Panc1 (cell line): ENCODE measurements around the gene LYPLA2. TPM values are rescaled to one million over a fixed set of nuclear protein-coding genes. Genes with fewer than 3 reads are reported as not detected.

ENCODE experiments used
- ATAC-seq: fragments of 200-7000 bp; cut with Tn5 transposase; 2 replicates; pipeline ENCODE4 v1.9.1; 2020; ENCODE audit warnings: mild to moderate bottlenecking, moderate library complexity
- BruUV-seq: library from RNA; stranded (reverse); fragments of 400-500 nt; replicated peaks from 2 replicates; lab custom pipeline; 2021; lab: Mats Ljungman, UMichigan
- CTCF ChIA-PET: fragments of 300-600 bp; sonication (Branson Sonifier 250); formaldehyde crosslinking; loops from one replicate; lab custom pipeline; 2022; ENCODE audit warnings: antibody characterized with exemption; lab: Charles Lee
- POLR2A ChIA-PET: fragments of 300-600 bp; sonication (Branson Sonifier 250); formaldehyde crosslinking; loops from one replicate; lab custom pipeline; 2022; ENCODE audit warnings: antibody characterized with exemption; lab: Charles Lee
- DNase-seq: peaks from one replicate; pipeline ENCODE4 v3.0.0-alpha.2; 2010; ENCODE audit warnings: low read depth, low spot score
- H3K27ac ChIP-seq: 2 replicates; pipeline ENCODE4 v1.5.1; 2011; ENCODE audit warnings: mild to moderate bottlenecking, low read length, inconsistent platforms
- H3K27me3 ChIP-seq: fragments of 200-500 bp; sonication (Bioruptor generic); 2 replicates; pipeline ENCODE4 v1.6.0; 2014; ENCODE audit warnings: low read length, inconsistent platforms; ENCODE audit not compliant: control insufficient read depth, insufficient read depth
- H3K36me3 ChIP-seq: fragments of 200-500 bp; sonication (Bioruptor generic); 2 replicates; pipeline ENCODE4 v1.5.1; 2014; ENCODE audit warnings: inconsistent platforms, mild to moderate bottlenecking, low read length, moderate library complexity; ENCODE audit not compliant: control insufficient read depth, insufficient read depth
- H3K4me1 ChIP-seq: 2 replicates; pipeline ENCODE4 v1.5.1; 2011; ENCODE audit warnings: inconsistent platforms, mild to moderate bottlenecking, low read length, moderate library complexity; ENCODE audit not compliant: control insufficient read depth, insufficient read depth
- H3K4me3 ChIP-seq, 2 experiments: 2 replicates each; pipeline ENCODE4 v1.5.1; 2011 to 2012; ENCODE audit warnings: low read depth in 2 of 2, low read length in 2 of 2, mild to moderate bottlenecking in 2 of 2, inconsistent platforms in 1 of 2, moderate library complexity in 1 of 2
- H3K9me3 ChIP-seq: fragments of 200-500 bp; sonication (Bioruptor generic); 2 replicates; pipeline ENCODE4 v1.5.1; 2014; ENCODE audit warnings: low read depth, mild to moderate bottlenecking, inconsistent platforms, low read length, moderate library complexity; ENCODE audit not compliant: control insufficient read depth, insufficient read depth
- CTCF ChIP-seq: fragments of 450-650 bp; IDR thresholded peaks from 2 replicates; pipeline ENCODE4 v1.5.1; 2017; ENCODE audit warnings: mild to moderate bottlenecking
- POLR2AphosphoS5 ChIP-seq: IDR thresholded peaks from 2 replicates; pipeline ENCODE4 v1.6.1; 2012; ENCODE audit warnings: mild to moderate bottlenecking, low read depth, low read length, moderate library complexity
- REST ChIP-seq, 2 experiments: IDR thresholded peaks; 2 replicates each; pipeline ENCODE4 v1.6.1; 2011 to 2012; ENCODE audit warnings: low read depth in 2 of 2, control low read depth in 1 of 2, low read length in 1 of 2, mild to moderate bottlenecking in 1 of 2, moderate library complexity in 1 of 2; ENCODE audit not compliant: insufficient read depth in 1 of 2
- SIN3A ChIP-seq: IDR thresholded peaks from 2 replicates; pipeline ENCODE4 v1.6.1; 2012; ENCODE audit warnings: low read depth, mild to moderate bottlenecking, low read length, moderate library complexity, borderline replicate concordance; ENCODE audit not compliant: insufficient read depth
- TCF7L2 ChIP-seq: IDR thresholded peaks from 2 replicates; pipeline ENCODE4 v1.6.1; 2011; ENCODE audit warnings: mild to moderate bottlenecking, low read depth, low read length, inconsistent platforms
- in situ Hi-C: cut with HindIII; loops from 2 replicates; pipeline ENCODE4 v1.10.0; 2016; ENCODE audit warnings: low sequenced_read_pairs, low pct_unique_long_range_greater_than_20kb
- intact Hi-C: fragments of 100-400 bp; cut with micrococcal nuclease; formaldehyde crosslinking; loops from one replicate; pipeline ENCODE4 v1.10.0; 2022; ENCODE audit not compliant: unreplicated experiment
- total RNA-seq: library from RNA; stranded (reverse); gene quantifications from one replicate; pipeline ENCODE4 v1.2.1, GENCODE V29; 2021; ENCODE audit not compliant: unreplicated experiment

The LYPLA2 gene
- total RNA-seq, 1 experiment from 2014 or later: 82.9 TPM

- ChIA-PET POLR2A (no interaction called here), CTCF (interaction anchor here (0.5 kb wide), 1 partner anchor 81 kb away, joined by 4 read pairs; no protein-coding TSS in a partner anchor)
- no TSS peak for BruUV-seq
- DNase-seq (no peak), ATAC-seq (no peak)
- no peak overlapping the region for H3K27ac ChIP-seq
- no peaks in the 10 kb centered on the region for H3K4me1 ChIP-seq
- H3K9me3 ChIP-seq: no peaks in the 10 kb centered on the region
- no peak overlapping the region for H3K4me3 ChIP-seq
- H3K27me3 ChIP-seq: no peaks in the 10 kb centered on the region
- TF ChIP-seq CTCF (no peak), SIN3A (no peak), REST (IDR thresholded peaks at IDR 0.05; ENCODE audit: insufficient read depth in 1 of 2, low read depth in 2 of 2, low read length in 1 of 2) (no peak), POLR2AphosphoS5 (no peak), TCF7L2 (no peak)
- in situ Hi-C loops (no loop called here), intact Hi-C loops (no loop called here)
- H3K36me3 ChIP-seq: peaks cover 25% of the 10 kb centered on the region
These were observed 31.7 kb upstream of the LYPLA2 start for GRCh38 chr1:23759277-23759676.

GRCh38 chr1:23763041-23763577 lies 27.8 kb upstream of the LYPLA2 start:
- no peak for ATAC-seq

More at GRCh38 chr1:23763041-23763577, 27.8 kb upstream of the LYPLA2 start:
- no peak overlapping the region for H3K4me3 ChIP-seq
- H3K36me3 ChIP-seq: peaks cover 7% of the 10 kb centered on the region
- TF ChIP-seq SIN3A (no peak), REST (IDR thresholded peaks at IDR 0.05; ENCODE audit: insufficient read depth in 1 of 2, low read depth in 2 of 2, low read length in 1 of 2) (no peak)
- no peaks in the 10 kb centered on the region for H3K27me3 ChIP-seq
- ChIA-PET CTCF (no interaction called here), POLR2A (interaction anchor here (0.5 kb wide), 1 partner anchor 140 kb away, joined by 3 read pairs; no protein-coding TSS in a partner anchor)
- DNase-seq: no peak
- no peaks in the 10 kb centered on the region for H3K9me3 ChIP-seq
- BruUV-seq: no TSS peak
- in situ Hi-C loops: no loop called here
- no peaks in the 10 kb centered on the region for H3K4me1 ChIP-seq
- intact Hi-C loops: no loop called here
- H3K27ac ChIP-seq: no peak overlapping the region
